Astrocyte of the cerebellum (primary cell): ENCODE results near the gene ATP8A1.

Experiments
- DNase-seq: peaks from one replicate; pipeline ENCODE4 v3.0.0-alpha.2; 2011; ENCODE audit warnings: low read depth
- H3K4me3 ChIP-seq: 2 replicates; pipeline ENCODE4 v1.5.1; 2011; ENCODE audit warnings: mild to moderate bottlenecking, low read depth, low read length, moderate library complexity
- in situ Hi-C: cut with HindIII; loops from 2 replicates; pipeline ENCODE4 v1.10.0; 2017; ENCODE audit warnings: low sequenced_read_pairs
- TF ChIP-seq, protein P1 (sequence below): IDR thresholded peaks from 2 replicates; pipeline ENCODE4 v1.5.1; 2012; ENCODE audit warnings: low read length, low read depth, moderate library complexity, mild to moderate bottlenecking; ENCODE audit errors: missing control alignments

The ATP8A1 gene

DNA sequence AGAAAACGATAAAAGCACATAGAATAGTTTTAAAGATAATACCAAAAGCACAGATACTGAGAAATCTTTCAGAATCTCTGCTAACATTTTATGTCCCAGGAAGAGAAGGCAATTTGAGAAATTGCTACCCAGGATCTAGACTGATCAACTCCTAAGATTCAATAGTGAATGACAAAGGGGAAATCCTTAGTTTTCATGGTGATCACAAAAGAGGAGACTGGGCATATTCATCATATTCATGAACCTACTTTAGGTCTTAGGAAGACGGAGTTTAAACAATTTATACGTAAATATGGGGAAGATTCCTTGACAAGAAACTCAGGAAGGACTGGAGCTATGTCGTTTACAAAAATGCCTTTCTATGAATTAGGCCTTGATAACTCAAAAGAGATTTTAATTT lies 172.3 kb downstream of the ATP8A1 start:
- DNase-seq = no peak
- in situ Hi-C loops = no loop called here
- no peak overlapping the region for H3K4me3 ChIP-seq
- TF ChIP-seq, protein P1, sequence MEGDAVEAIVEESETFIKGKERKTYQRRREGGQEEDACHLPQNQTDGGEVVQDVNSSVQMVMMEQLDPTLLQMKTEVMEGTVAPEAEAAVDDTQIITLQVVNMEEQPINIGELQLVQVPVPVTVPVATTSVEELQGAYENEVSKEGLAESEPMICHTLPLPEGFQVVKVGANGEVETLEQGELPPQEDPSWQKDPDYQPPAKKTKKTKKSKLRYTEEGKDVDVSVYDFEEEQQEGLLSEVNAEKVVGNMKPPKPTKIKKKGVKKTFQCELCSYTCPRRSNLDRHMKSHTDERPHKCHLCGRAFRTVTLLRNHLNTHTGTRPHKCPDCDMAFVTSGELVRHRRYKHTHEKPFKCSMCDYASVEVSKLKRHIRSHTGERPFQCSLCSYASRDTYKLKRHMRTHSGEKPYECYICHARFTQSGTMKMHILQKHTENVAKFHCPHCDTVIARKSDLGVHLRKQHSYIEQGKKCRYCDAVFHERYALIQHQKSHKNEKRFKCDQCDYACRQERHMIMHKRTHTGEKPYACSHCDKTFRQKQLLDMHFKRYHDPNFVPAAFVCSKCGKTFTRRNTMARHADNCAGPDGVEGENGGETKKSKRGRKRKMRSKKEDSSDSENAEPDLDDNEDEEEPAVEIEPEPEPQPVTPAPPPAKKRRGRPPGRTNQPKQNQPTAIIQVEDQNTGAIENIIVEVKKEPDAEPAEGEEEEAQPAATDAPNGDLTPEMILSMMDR = no peak

DNA sequence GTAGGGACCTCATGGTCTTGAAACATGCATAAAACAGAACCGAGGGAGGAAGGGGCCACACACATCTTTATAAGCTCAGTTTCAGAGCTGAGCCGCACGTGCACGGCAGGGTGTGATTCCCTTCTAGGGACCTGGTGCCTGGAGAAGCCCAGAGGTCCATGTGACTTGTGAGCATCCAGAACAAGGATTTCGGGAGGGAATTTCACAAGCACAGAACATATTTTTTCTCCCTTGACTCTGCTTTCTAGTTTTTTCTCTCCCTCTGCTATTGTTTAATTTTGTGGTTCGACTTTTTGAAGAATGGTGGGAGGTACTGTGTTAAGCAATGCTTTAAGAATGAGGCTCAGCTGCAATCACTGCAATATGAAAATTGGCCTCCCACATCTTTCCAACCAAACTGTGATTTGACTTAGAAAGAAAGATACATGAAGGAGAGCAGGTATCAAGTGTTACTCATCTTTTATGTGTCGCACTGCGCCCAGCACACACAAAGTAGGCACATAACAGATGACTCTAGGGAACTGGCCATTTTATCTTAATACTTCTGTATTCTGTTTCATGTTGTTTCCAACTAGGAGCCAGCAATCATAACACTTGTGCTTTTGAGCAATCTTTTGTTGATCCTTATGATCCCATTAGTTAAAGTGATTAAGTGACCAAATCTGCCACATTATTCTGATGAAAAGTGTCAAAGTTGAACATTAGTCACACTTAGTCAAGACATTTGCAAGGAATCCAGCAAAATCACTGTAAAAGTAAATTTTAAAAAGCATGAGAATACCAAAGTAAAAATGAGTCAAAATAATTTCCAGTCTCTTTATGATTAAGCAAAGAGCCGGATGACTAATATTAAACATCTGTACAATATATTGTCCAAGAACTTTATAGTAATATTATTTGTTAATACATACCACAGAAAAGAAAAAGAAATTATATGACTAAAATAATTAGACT lies 173.2 kb downstream of the ATP8A1 start:
- H3K4me3 ChIP-seq = no peak overlapping the region
- in situ Hi-C loops = no loop called here
- TF ChIP-seq, protein P1 = no peak
- DNase-seq = no peak

DNA sequence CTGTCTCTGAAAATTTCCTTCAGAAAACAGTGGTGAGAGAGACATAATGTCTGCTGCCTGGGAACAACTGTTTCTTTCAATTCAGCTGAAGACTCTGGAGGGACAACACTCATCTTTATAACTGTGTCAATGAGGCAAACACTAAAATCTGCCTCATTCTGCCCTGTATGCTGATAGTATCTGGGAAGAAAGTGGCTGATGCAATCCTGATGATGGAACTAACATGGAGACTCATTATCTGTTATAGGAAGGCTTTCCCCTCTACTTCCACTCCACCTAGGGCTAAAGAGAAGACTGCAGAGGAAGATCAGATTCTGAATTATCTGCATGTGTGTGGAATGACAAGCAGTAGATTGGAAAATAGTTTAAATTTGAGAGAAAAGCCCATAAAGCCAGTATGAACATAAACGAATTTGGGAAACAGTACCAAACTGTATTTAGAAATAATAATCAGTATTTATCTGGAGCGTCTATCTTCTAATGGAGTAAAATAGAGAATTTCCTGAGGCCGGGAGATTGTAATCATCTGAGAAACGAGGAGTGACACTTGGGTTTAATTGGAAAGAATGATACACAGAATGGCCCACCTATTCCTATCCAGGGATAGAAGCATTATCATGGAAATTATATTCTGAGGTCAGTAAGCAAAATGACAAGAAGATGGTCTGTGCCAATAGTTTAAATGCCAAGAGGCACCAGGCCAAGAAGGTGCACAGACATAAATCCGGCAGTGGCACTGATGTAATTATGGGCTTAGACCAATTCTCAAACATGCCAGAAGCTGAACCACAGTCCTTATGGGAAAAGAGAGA lies 174.2 kb downstream of the ATP8A1 start:
- DNase-seq = no peak
- TF ChIP-seq, protein P1 = no peak
- no peak overlapping the region for H3K4me3 ChIP-seq
- in situ Hi-C loops = no loop called here

DNA sequence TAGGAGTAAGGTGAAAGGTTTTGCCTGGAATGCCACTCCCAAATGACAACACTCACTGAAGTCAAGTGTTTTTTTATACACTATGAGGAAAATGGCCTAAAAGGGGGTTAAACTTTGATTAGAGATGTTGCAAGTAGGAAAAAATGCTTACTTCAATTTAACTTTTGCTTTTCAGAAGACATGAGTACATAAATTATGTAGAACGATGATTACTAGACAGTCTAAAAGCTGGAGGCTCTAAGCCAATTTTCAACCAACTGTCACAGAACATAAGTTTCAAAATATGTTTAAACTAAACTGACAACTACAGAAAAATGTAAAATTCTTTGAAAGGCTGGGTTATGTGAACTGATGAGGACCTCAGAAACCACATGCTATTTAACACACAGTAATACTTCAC lies 176.2 kb downstream of the ATP8A1 start:
- in situ Hi-C loops = no loop called here
- no peak for DNase-seq
- TF ChIP-seq, protein P1 = no peak
- no peak overlapping the region for H3K4me3 ChIP-seq

DNA sequence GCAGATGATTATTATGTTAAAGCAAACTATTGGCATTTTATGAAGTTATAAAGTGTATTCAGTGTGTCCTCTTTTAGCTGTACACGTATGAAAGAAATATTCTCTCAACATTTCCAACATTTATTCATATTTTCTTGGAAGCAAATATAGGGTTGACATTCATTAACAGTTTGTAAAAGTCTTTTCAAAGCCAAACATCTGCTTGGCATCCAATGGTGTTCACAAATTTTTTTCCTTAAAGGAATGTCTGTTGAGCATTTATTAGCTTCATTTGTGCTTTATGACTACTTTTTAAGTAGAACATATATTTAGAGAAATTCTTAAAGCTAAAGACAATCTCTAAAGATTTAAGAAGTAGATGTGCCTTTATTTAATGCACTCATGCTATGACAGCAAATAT lies 176.6 kb downstream of the ATP8A1 start:
- in situ Hi-C loops = no loop called here
- DNase-seq = no peak
- TF ChIP-seq, protein P1 = no peak
- no peak overlapping the region for H3K4me3 ChIP-seq

DNA sequence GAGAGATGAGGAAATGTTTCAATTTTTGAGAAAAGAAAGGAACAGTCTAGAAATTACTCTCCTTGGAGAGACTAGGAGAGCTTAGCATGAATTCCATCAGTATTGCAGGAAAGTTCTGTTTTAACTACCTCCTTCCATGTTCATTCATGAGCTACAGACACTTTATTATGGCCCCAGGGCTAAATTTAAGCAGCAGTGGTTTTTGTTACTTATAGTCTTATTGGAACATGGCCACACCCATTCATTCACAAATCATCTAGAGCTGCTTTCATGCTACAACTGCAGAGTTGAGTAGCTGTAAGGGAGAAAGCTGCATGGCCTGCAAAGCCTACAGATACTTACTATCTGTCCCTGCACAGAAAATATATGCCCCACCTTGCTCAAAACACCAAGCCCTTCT lies 178.0 kb downstream of the ATP8A1 start:
- no peak overlapping the region for H3K4me3 ChIP-seq
- TF ChIP-seq, protein P1 = no peak
- no peak for DNase-seq
- in situ Hi-C loops = no loop called here
